ENCODE results near the gene COL4A3. TPM values are rescaled to one million over a fixed set of nuclear protein-coding genes. Genes with fewer than 3 reads are reported as not detected.

The COL4A3 gene
- polyA plus RNA-seq, 1 donor from 2014 or later: 0.10 TPM

DNA sequence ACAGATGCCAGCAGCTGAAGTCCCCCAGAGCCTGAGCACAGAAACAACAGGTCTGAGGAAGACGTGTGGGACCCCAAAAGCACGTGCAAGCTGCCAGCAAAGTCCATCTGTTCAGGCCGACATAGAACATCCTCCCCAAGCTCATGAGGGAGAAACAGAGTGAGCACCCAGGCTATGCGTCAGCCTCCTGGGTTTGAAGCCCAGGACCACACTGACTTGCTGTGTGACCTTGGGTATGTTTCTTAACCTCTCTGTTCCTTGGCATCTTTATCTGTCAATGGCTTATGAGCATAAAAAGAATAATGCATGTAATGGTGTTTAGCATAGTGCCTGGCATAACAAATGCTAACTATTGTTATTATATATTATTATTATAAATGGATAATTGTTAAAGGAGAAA, 40.7 kb upstream of the COL4A3 start:
- no peaks in the 10 kb centered on the region for H4K20me1 ChIP-seq (ENCODE audit: insufficient read depth)
- TF ChIP-seq MXI1 (conservative IDR thresholded peaks at IDR 0.05; ENCODE audit: poor library complexity, severe bottlenecking) (no peak), POLR2AphosphoS5 (IDR thresholded peaks at IDR 0.05) (no peak), RAD21 (conservative IDR thresholded peaks at IDR 0.05) (no peak), SMC3 (conservative IDR thresholded peaks at IDR 0.05; ENCODE audit: poor library complexity) (no peak), CTCF (IDR thresholded peaks at IDR 0.05; ENCODE audit: poor library complexity, severe bottlenecking) (no peak), EZH2 (IDR thresholded peaks at IDR 0.05; ENCODE audit: borderline replicate concordance, insufficient read depth, low read length, poor library complexity, severe bottlenecking) (no peak), EP300 (conservative IDR thresholded peaks at IDR 0.05; ENCODE audit: poor library complexity, severe bottlenecking) (no peak), TAF1 (IDR thresholded peaks at IDR 0.05; ENCODE audit: low read depth) (no peak)
- TF ChIP-seq, protein P1, sequence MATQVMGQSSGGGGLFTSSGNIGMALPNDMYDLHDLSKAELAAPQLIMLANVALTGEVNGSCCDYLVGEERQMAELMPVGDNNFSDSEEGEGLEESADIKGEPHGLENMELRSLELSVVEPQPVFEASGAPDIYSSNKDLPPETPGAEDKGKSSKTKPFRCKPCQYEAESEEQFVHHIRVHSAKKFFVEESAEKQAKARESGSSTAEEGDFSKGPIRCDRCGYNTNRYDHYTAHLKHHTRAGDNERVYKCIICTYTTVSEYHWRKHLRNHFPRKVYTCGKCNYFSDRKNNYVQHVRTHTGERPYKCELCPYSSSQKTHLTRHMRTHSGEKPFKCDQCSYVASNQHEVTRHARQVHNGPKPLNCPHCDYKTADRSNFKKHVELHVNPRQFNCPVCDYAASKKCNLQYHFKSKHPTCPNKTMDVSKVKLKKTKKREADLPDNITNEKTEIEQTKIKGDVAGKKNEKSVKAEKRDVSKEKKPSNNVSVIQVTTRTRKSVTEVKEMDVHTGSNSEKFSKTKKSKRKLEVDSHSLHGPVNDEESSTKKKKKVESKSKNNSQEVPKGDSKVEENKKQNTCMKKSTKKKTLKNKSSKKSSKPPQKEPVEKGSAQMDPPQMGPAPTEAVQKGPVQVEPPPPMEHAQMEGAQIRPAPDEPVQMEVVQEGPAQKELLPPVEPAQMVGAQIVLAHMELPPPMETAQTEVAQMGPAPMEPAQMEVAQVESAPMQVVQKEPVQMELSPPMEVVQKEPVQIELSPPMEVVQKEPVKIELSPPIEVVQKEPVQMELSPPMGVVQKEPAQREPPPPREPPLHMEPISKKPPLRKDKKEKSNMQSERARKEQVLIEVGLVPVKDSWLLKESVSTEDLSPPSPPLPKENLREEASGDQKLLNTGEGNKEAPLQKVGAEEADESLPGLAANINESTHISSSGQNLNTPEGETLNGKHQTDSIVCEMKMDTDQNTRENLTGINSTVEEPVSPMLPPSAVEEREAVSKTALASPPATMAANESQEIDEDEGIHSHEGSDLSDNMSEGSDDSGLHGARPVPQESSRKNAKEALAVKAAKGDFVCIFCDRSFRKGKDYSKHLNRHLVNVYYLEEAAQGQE (IDR thresholded peaks at IDR 0.05; ENCODE audit: borderline replicate concordance): no peak
- H3K79me2 ChIP-seq (replicated peaks; ENCODE audit: insufficient read depth, low read length): no peaks in the 10 kb centered on the region
- H3K9me2 ChIP-seq (ENCODE audit: insufficient read depth, low read length): no peaks in the 10 kb centered on the region
- no peak overlapping the region for H3K4me2 ChIP-seq (ENCODE audit: low read length)
- no peak overlapping the region for H2AFZ ChIP-seq (ENCODE audit: low read depth, low read length)
- no peaks in the 10 kb centered on the region for H3F3A ChIP-seq (ENCODE audit: insufficient read depth, low read length, poor library complexity, severe bottlenecking)
- H3K9me3 ChIP-seq (ENCODE audit: low read length): no peaks in the 10 kb centered on the region
- H3K27me3 ChIP-seq (ENCODE audit: insufficient read depth, low read depth, low read length): no peaks in the 10 kb centered on the region
- no peak overlapping the region for H3K4me3 ChIP-seq (ENCODE audit: low read length)
- H3K27ac ChIP-seq (ENCODE audit: low read length): no peak overlapping the region
- no peaks in the 10 kb centered on the region for H3K36me3 ChIP-seq (ENCODE audit: insufficient read depth, low read length)
- H3K9ac ChIP-seq (ENCODE audit: low read length): no peak overlapping the region

- Histone ChIP-seq H3K9me3 (ENCODE audit: low read length) (no peaks in the 10 kb centered on the region), H3K9me2 (ENCODE audit: insufficient read depth, low read length) (no peaks in the 10 kb centered on the region), H3F3A (ENCODE audit: insufficient read depth, low read length, poor library complexity, severe bottlenecking) (no peaks in the 10 kb centered on the region), H3K27ac (ENCODE audit: low read length) (no peak overlapping the region), H3K79me2 (replicated peaks; ENCODE audit: insufficient read depth, low read length) (no peaks in the 10 kb centered on the region), H3K27me3 (ENCODE audit: insufficient read depth, low read depth, low read length) (no peaks in the 10 kb centered on the region), H2AFZ (ENCODE audit: low read depth, low read length) (no peak overlapping the region), H4K20me1 (ENCODE audit: insufficient read depth) (no peaks in the 10 kb centered on the region), H3K4me3 (ENCODE audit: low read length) (no peak overlapping the region), H3K36me3 (ENCODE audit: insufficient read depth, low read length) (no peaks in the 10 kb centered on the region), H3K9ac (ENCODE audit: low read length) (no peak overlapping the region), H3K4me2 (ENCODE audit: low read length) (no peak overlapping the region)
- TF ChIP-seq TAF1 (IDR thresholded peaks at IDR 0.05; ENCODE audit: low read depth) (no peak), MXI1 (conservative IDR thresholded peaks at IDR 0.05; ENCODE audit: poor library complexity, severe bottlenecking) (no peak), SMC3 (conservative IDR thresholded peaks at IDR 0.05; ENCODE audit: poor library complexity) (no peak), CTCF (IDR thresholded peaks at IDR 0.05; ENCODE audit: poor library complexity, severe bottlenecking) (no peak), RAD21 (conservative IDR thresholded peaks at IDR 0.05) (no peak), EP300 (conservative IDR thresholded peaks at IDR 0.05; ENCODE audit: poor library complexity, severe bottlenecking) (no peak), EZH2 (IDR thresholded peaks at IDR 0.05; ENCODE audit: borderline replicate concordance, insufficient read depth, low read length, poor library complexity, severe bottlenecking) (no peak), POLR2AphosphoS5 (IDR thresholded peaks at IDR 0.05) (no peak)
- TF ChIP-seq, protein P1 (IDR thresholded peaks at IDR 0.05; ENCODE audit: borderline replicate concordance): no peak
Measured at GRCh38 chr2:227124811-227125210, 39.6 kb upstream of the COL4A3 start.

Data from neural cell (in vitro differentiated cells).